Stimulated activated CD8-positive, alpha-beta memory T cell treated with anti-CD3 and anti-CD28 coated beads, Interleukin-15, amount 100 ng/mL, for 4 hours (primary cell): ENCODE measurements around the gene PTPN6.
A peak's percentile ranks its signal among the peaks of the same experiment; 100 is the strongest.

Source experiments
- DNase-seq, 2 donors: peaks; one replicate each; pipeline ENCODE4 v3.0.0-alpha.2; 2020; ENCODE audit warnings: low read depth in 2 of 2

The PTPN6 gene

GRCh38 chr12:6923003-6923732, 28.0 kb upstream of the PTPN6 start:
- DNase-seq, result no peak

GRCh38 chr12:6923851-6924250, 27.3 kb upstream of the PTPN6 start:
- DNase-seq, result no peak

- DNase-seq, result no peak
Measured at GRCh38 chr12:6925239-6925539, 26.0 kb upstream of the PTPN6 start.

GRCh38 chr12:6925540-6926279, 25.4 kb upstream of the PTPN6 start:
- DNase-seq, result no peak

- DNase-seq, result no peak
Measured at GRCh38 chr12:6927379-6928021, 23.7 kb upstream of the PTPN6 start, which contains the start of gene ATN1. Gene ATN1 (plus strand): TSS chr12:6927959. CDS start chr12:6934002, 6,043 bp downstream.

GRCh38 chr12:6928022-6928702, 23.0 kb upstream of the PTPN6 start:
- no peak for DNase-seq

- DNase-seq, result no peak
Measured at GRCh38 chr12:6928703-6929407, 22.3 kb upstream of the PTPN6 start.

GRCh38 chr12:6929466-6930452, 21.4 kb upstream of the PTPN6 start:
- DNase-seq, result no peak

- DNase-seq, result no peak
Measured at GRCh38 chr12:6932766-6933165, 18.4 kb upstream of the PTPN6 start.

- no peak for DNase-seq
Measured at GRCh38 chr12:6934110-6934509, 17.0 kb upstream of the PTPN6 start.

- DNase-seq, result no peak
Measured at GRCh38 chr12:6935371-6936193, 15.6 kb upstream of the PTPN6 start.

- no peak for DNase-seq
Measured at GRCh38 chr12:6936194-6936635, 14.9 kb upstream of the PTPN6 start.

GRCh38 chr12:6936636-6937480, 14.3 kb upstream of the PTPN6 start:
- DNase-seq, result no peak

- DNase-seq, result peak; percentile 85 to 87
Measured at GRCh38 chr12:6937481-6938352, 13.4 kb upstream of the PTPN6 start.

- no peak for DNase-seq
Measured at GRCh38 chr12:6938353-6939190, 12.6 kb upstream of the PTPN6 start.

GRCh38 chr12:6939191-6939540, 12.0 kb upstream of the PTPN6 start:
- no peak for DNase-seq

- no peak for DNase-seq
Measured at GRCh38 chr12:6941267-6941666, 9.9 kb upstream of the PTPN6 start.
